ENCODE results near the gene CCDC88C.
A peak's percentile ranks its signal among the peaks of the same experiment; 100 is the strongest.
"Not testable (repeated sequence)": the region's sequence is repeated elsewhere in the genome, so short reads cannot be mapped to it uniquely, and the experiment has no call there.

The CCDC88C gene

GRCh38 chr14:91436266-91436665, 18.6 kb upstream of the CCDC88C start:
- H3K27me3 ChIP-seq (ENCODE audit: insufficient read depth, low read length); H3K36me3 ChIP-seq (ENCODE audit: insufficient read depth, low read depth, low read length); H3K4me3 ChIP-seq (ENCODE audit: low read length); H3K4me1 ChIP-seq (ENCODE audit: insufficient read depth, low read length); H3K9ac ChIP-seq (ENCODE audit: low read depth, low read length); H3K27ac ChIP-seq (ENCODE audit: low read length): not testable (repeated sequence)
- peaks cover 34% of the 10 kb centered on the region for H3K9me3 ChIP-seq (ENCODE audit: insufficient read depth, low read depth, low read length)

- no peak overlapping the region for H3K4me3 ChIP-seq (ENCODE audit: low read length)
- no peaks in the 10 kb centered on the region for H3K36me3 ChIP-seq (ENCODE audit: insufficient read depth, low read depth, low read length)
- no peaks in the 10 kb centered on the region for H3K4me1 ChIP-seq (ENCODE audit: insufficient read depth, low read length)
- H3K27ac ChIP-seq (ENCODE audit: low read length), result no peak overlapping the region
- no peaks in the 10 kb centered on the region for H3K9me3 ChIP-seq (ENCODE audit: insufficient read depth, low read depth, low read length)
- H3K9ac ChIP-seq (ENCODE audit: low read depth, low read length), result no peak overlapping the region
- H3K27me3 ChIP-seq (ENCODE audit: insufficient read depth, low read length), result no peaks in the 10 kb centered on the region
Measured at GRCh38 chr14:91429385-91429784, 11.8 kb upstream of the CCDC88C start.

GRCh38 chr14:91428931-91429330, 11.3 kb upstream of the CCDC88C start:
- H3K9me3 ChIP-seq (ENCODE audit: insufficient read depth, low read depth, low read length); H3K36me3 ChIP-seq (ENCODE audit: insufficient read depth, low read depth, low read length); H3K27me3 ChIP-seq (ENCODE audit: insufficient read depth, low read length); H3K4me3 ChIP-seq (ENCODE audit: low read length); H3K27ac ChIP-seq (ENCODE audit: low read length); H3K4me1 ChIP-seq (ENCODE audit: insufficient read depth, low read length); H3K9ac ChIP-seq (ENCODE audit: low read depth, low read length): not testable (repeated sequence)

GRCh38 chr14:91425531-91425944, 7.9 kb upstream of the CCDC88C start:
- H3K27me3 ChIP-seq (ENCODE audit: insufficient read depth, low read length), result not testable (repeated sequence)

GRCh38 chr14:91424813-91425530, 7.4 kb upstream of the CCDC88C start:
- Histone ChIP-seq H3K9ac (ENCODE audit: low read depth, low read length) (no peak overlapping the region), H3K4me3 (ENCODE audit: low read length) (no peak overlapping the region), H3K27me3 (ENCODE audit: insufficient read depth, low read length) (no peaks in the 10 kb centered on the region), H3K27ac (ENCODE audit: low read length) (no peak overlapping the region), H3K36me3 (ENCODE audit: insufficient read depth, low read depth, low read length) (no peaks in the 10 kb centered on the region), H3K4me1 (ENCODE audit: insufficient read depth, low read length) (no peaks in the 10 kb centered on the region), H3K9me3 (ENCODE audit: insufficient read depth, low read depth, low read length) (no peaks in the 10 kb centered on the region)

More at GRCh38 chr14:91425531-91425944, 7.9 kb upstream of the CCDC88C start:
- not testable (repeated sequence) for H3K4me3 ChIP-seq (ENCODE audit: low read length); H3K9ac ChIP-seq (ENCODE audit: low read depth, low read length); H3K4me1 ChIP-seq (ENCODE audit: insufficient read depth, low read length); H3K9me3 ChIP-seq (ENCODE audit: insufficient read depth, low read depth, low read length); H3K36me3 ChIP-seq (ENCODE audit: insufficient read depth, low read depth, low read length); H3K27ac ChIP-seq (ENCODE audit: low read length)

- peaks cover 6% of the 10 kb centered on the region; the same call in 1 of the 2 replicates for H3K27me3 ChIP-seq (ENCODE audit: insufficient read depth, low read length)
- 0 out of 2 replicates have a peak, but pooled peaks cover 2% of the 10 kb centered on the region for H3K36me3 ChIP-seq (ENCODE audit: insufficient read depth, low read depth, low read length)
- no peak overlapping the region for H3K4me3 ChIP-seq (ENCODE audit: low read length)
- no peaks in the 10 kb centered on the region for H3K9me3 ChIP-seq (ENCODE audit: insufficient read depth, low read depth, low read length)
- peaks cover 5% of the 10 kb centered on the region for H3K4me1 ChIP-seq (ENCODE audit: insufficient read depth, low read length)
- H3K9ac ChIP-seq (ENCODE audit: low read depth, low read length), result no peak overlapping the region
- H3K27ac ChIP-seq (ENCODE audit: low read length), result no peak overlapping the region
Measured at GRCh38 chr14:91420686-91421085, 3.1 kb upstream of the CCDC88C start.

- Histone ChIP-seq H3K27ac (ENCODE audit: low read length) (no peak overlapping the region), H3K4me3 (ENCODE audit: low read length) (no peak overlapping the region), H3K27me3 (ENCODE audit: insufficient read depth, low read length) (peaks cover 6% of the 10 kb centered on the region; the same call in 1 of the 2 replicates), H3K36me3 (ENCODE audit: insufficient read depth, low read depth, low read length) (0 out of 2 replicates have a peak, but pooled peaks cover 3% of the 10 kb centered on the region), H3K9me3 (ENCODE audit: insufficient read depth, low read depth, low read length) (no peaks in the 10 kb centered on the region), H3K9ac (ENCODE audit: low read depth, low read length) (no peak overlapping the region), H3K4me1 (ENCODE audit: insufficient read depth, low read length) (peaks cover 14% of the 10 kb centered on the region)
Measured at GRCh38 chr14:91419451-91419850, 1.8 kb upstream of the CCDC88C start.

- H3K27me3 ChIP-seq (ENCODE audit: insufficient read depth, low read length), result peaks cover 6% of the 10 kb centered on the region; the same call in 1 of the 2 replicates
- H3K4me3 ChIP-seq (ENCODE audit: low read length), result no peak overlapping the region
- no peak overlapping the region for H3K9ac ChIP-seq (ENCODE audit: low read depth, low read length)
- H3K9me3 ChIP-seq (ENCODE audit: insufficient read depth, low read depth, low read length), result no peaks in the 10 kb centered on the region
- H3K4me1 ChIP-seq (ENCODE audit: insufficient read depth, low read length), result peaks cover 18% of the 10 kb centered on the region
- H3K27ac ChIP-seq (ENCODE audit: low read length), result no peak overlapping the region
- H3K36me3 ChIP-seq (ENCODE audit: insufficient read depth, low read depth, low read length), result peaks cover 3% of the 10 kb centered on the region; the same call in 1 of the 2 replicates
Measured at GRCh38 chr14:91419044-91419397, 1.4 kb upstream of the CCDC88C start.

- Histone ChIP-seq H3K4me1 (ENCODE audit: insufficient read depth, low read length) (peaks cover 22% of the 10 kb centered on the region), H3K27ac (ENCODE audit: low read length) (no peak overlapping the region), H3K4me3 (ENCODE audit: low read length) (peak overlapping the region; percentile 61; the same call in 1 of the 2 replicates), H3K36me3 (ENCODE audit: insufficient read depth, low read depth, low read length) (peaks cover 3% of the 10 kb centered on the region; the same call in 1 of the 2 replicates), H3K9ac (ENCODE audit: low read depth, low read length) (peak overlapping the region; percentile 72; the same call in 1 of the 2 replicates), H3K27me3 (ENCODE audit: insufficient read depth, low read length) (peaks cover 6% of the 10 kb centered on the region; the same call in 1 of the 2 replicates), H3K9me3 (ENCODE audit: insufficient read depth, low read depth, low read length) (no peaks in the 10 kb centered on the region)
Measured at GRCh38 chr14:91418387-91419043, 895 bp upstream of the CCDC88C start.

- Histone ChIP-seq H3K27me3 (ENCODE audit: insufficient read depth, low read length) (peaks cover 6% of the 10 kb centered on the region; the same call in 1 of the 2 replicates), H3K9me3 (ENCODE audit: insufficient read depth, low read depth, low read length) (no peaks in the 10 kb centered on the region), H3K4me1 (ENCODE audit: insufficient read depth, low read length) (peaks cover 26% of the 10 kb centered on the region), H3K4me3 (ENCODE audit: low read length) (peak overlapping the region; percentile 61; the same call in 1 of the 2 replicates), H3K27ac (ENCODE audit: low read length) (no peak overlapping the region), H3K36me3 (ENCODE audit: insufficient read depth, low read depth, low read length) (peaks cover 7% of the 10 kb centered on the region; the same call in 1 of the 2 replicates), H3K9ac (ENCODE audit: low read depth, low read length) (peak overlapping the region; percentile 72; the same call in 1 of the 2 replicates)
Measured at GRCh38 chr14:91417983-91418386, 365 bp upstream of the CCDC88C start.

GRCh38 chr14:91416744-91417119, 888 bp downstream of the CCDC88C start:
- Histone ChIP-seq H3K27ac (ENCODE audit: low read length) (no peak overlapping the region), H3K4me3 (ENCODE audit: low read length) (peak overlapping the region; percentile 80), H3K27me3 (ENCODE audit: insufficient read depth, low read length) (peaks cover 6% of the 10 kb centered on the region; the same call in 1 of the 2 replicates), H3K9ac (ENCODE audit: low read depth, low read length) (peak overlapping the region; percentile 78; the same call in 1 of the 2 replicates), H3K4me1 (ENCODE audit: insufficient read depth, low read length) (peaks cover 28% of the 10 kb centered on the region), H3K36me3 (ENCODE audit: insufficient read depth, low read depth, low read length) (peaks cover 12% of the 10 kb centered on the region; the same call in 1 of the 2 replicates), H3K9me3 (ENCODE audit: insufficient read depth, low read depth, low read length) (no peaks in the 10 kb centered on the region)

Measured in iPS-20b (cell line).